HG02759 (cell line): ENCODE results near the gene NTRK3.
A peak's percentile ranks its signal among the peaks of the same experiment; 100 is the strongest.

Experiments used
- ATAC-seq: cut with Tn5 transposase; IDR thresholded peaks from one replicate; pipeline ENCODE4 v1.9.1; 2021; ENCODE audit warnings: mild to moderate bottlenecking, moderate library complexity; ENCODE audit not compliant: unreplicated experiment

The NTRK3 gene

GRCh38 chr15:88258093-88258641 lies 1.6 kb upstream of the NTRK3 start:
- ATAC-seq = no peak

GRCh38 chr15:88257311-88258092 lies 963 bp upstream of the NTRK3 start:
- ATAC-seq = no peak

- no peak for ATAC-seq
Measured at GRCh38 chr15:88255484-88256278, 858 bp downstream of the NTRK3 start.

- no peak for ATAC-seq
Measured at GRCh38 chr15:88255087-88255483, 1.5 kb downstream of the NTRK3 start.

GRCh38 chr15:88252441-88252840 lies 4.1 kb downstream of the NTRK3 start:
- ATAC-seq = no peak

GRCh38 chr15:88250826-88251225 lies 5.7 kb downstream of the NTRK3 start:
- ATAC-seq = no peak

GRCh38 chr15:88249220-88249619 lies 7.3 kb downstream of the NTRK3 start:
- ATAC-seq = no peak

GRCh38 chr15:88247914-88248313 lies 8.6 kb downstream of the NTRK3 start:
- no peak for ATAC-seq

- peak; percentile 83 for ATAC-seq
Measured at GRCh38 chr15:88246666-88247446, 9.7 kb downstream of the NTRK3 start.

- ATAC-seq = no peak
Measured at GRCh38 chr15:88246081-88246480, 10.5 kb downstream of the NTRK3 start.

- ATAC-seq = peak; percentile 51
Measured at GRCh38 chr15:88243895-88244787, 12.4 kb downstream of the NTRK3 start.

- no peak for ATAC-seq
Measured at GRCh38 chr15:88242586-88243555, 13.7 kb downstream of the NTRK3 start.

GRCh38 chr15:88241461-88241860 lies 15.1 kb downstream of the NTRK3 start:
- ATAC-seq = no peak

GRCh38 chr15:88241060-88241459 lies 15.5 kb downstream of the NTRK3 start:
- no peak for ATAC-seq

GRCh38 chr15:88239594-88239993 lies 16.9 kb downstream of the NTRK3 start:
- ATAC-seq = no peak

GRCh38 chr15:88238618-88239430 lies 17.7 kb downstream of the NTRK3 start:
- no peak for ATAC-seq

- ATAC-seq = no peak
Measured at GRCh38 chr15:88234711-88235110, 21.8 kb downstream of the NTRK3 start.

GRCh38 chr15:88233921-88234320 lies 22.6 kb downstream of the NTRK3 start:
- ATAC-seq = no peak
